Spleen (tissue), 7 donors: ENCODE results near the gene FLAD1.

ENCODE experiments used
- CTCF ChIP-seq, 11 experiments: fragments of 200-600 bp in 7 of 11; fragments of 450-650 bp in 4 of 11; sonication (generic) in 4 of 11; IDR thresholded peaks in 8 of 11; conservative IDR thresholded peaks in 3 of 11; 1 replicate in 7 of 11; 2 replicates in 4 of 11; pipeline versions ENCODE4 v1.4.0 to v1.8.0; 2016 to 2021; ENCODE audit warnings: antibody characterized with exemption in 11 of 11, inconsistent platforms in 4 of 11, mild to moderate bottlenecking in 1 of 11
- POLR2A ChIP-seq, 3 donors: fragments of 450-650 bp; IDR thresholded peaks; one replicate each; pipeline ENCODE4 v1.5.1; 2017; ENCODE audit warnings: antibody characterized with exemption in 3 of 3, mild to moderate bottlenecking in 1 of 3
- donor health status: DM: no; HTN: no; CAD: no; lungs with moderate emphysema.
- donor health status: DM: no; HTN: no; CAD: no.
- donor health status: DM: no; HTN: no; CAD: no.

DNA sequence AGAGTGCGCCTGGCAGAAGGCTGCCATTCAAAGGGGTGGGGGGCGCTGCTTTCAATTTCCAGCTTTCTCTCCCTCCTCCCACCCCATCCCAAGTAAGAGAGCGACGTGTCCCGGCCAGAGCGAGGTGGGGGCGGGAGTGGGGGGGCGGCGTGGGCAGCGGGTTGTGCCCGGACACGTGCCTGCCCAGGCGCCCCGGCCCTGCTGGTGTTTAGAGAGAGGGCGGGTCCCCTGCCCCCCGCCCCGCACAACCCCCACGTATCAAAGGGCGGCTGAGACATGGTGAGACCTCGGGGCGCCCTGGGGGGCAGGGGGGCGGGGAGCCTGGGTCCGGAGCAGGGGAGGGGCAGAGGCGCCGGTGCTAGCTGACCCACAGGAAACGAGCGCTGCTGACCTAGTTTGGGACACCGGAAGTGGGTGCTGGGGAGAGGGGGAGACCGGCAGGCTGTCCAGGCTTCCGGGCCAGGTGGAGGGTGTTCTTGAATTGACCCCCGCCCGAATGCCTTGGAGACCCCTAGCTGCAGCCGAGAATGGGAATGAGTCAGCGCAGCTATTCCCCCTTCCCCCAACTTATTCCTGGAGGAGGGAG is 20.7 kb downstream of the FLAD1 start:
- no peak for TF ChIP-seq CTCF (IDR thresholded peaks at IDR 0.05 in 8 of 11, conservative IDR thresholded peaks at IDR 0.05 in 3 of 11)
- TF ChIP-seq POLR2A (IDR thresholded peaks at IDR 0.05) = no peak
